Heart left ventricle (tissue), 13 donors: ENCODE data around the gene SLIT1.

ENCODE experiments used
- CTCF ChIP-seq, 12 donors: fragments of 200-600 bp; sonication (generic) in 4 of 12; IDR thresholded peaks; one replicate each; pipeline versions ENCODE4 v1.5.0 to v1.8.0; 2018 to 2022; ENCODE audit warnings: antibody characterized with exemption in 12 of 12, mild to moderate bottlenecking in 5 of 12
- POLR2A ChIP-seq, 2 donors: fragments of 450-650 bp; IDR thresholded peaks; one replicate each; pipeline ENCODE4 v1.6.1; 2017; ENCODE audit warnings: antibody characterized with exemption in 2 of 2, mild to moderate bottlenecking in 2 of 2, moderate library complexity in 2 of 2
- donor health status: ischemic (EF 13 %, LVEDD 7.1; RV severe dilation, severe dysfunction).
- donor health status: DM: no; HTN: yes; CAD: no.
- donor health status: DM: no; HTN: no; CAD: no.
- donor health status: ischemic (EF 25% LVEDD 6.9; RV normal size, moderate dysfunction).
- donor health status: ischemic (EF 25% LVEDD 5.7; RV mildly dilated, moderate dysfunction).
- donor health status: ischemic (EF 35%, LVEDD 5.7; RV mildly dilated, moderate dysfunction).
- donor health status: nonischemic (EF 11% LVEDD 7.7; RV severe dilation, severe dysfunction).
- donor health status: DM: yes; HTN: yes; CAD: no.
- donor health status: PGD.
- donor health status: ischemic (EF 29% LVEDD 5.4; RV normal size, mild dysfunction).
- donor health status: nonischemic (EF 23%, LVEDD 6.1; RV moderate dilation, normal function).

GRCh38 chr10:96999987-97000386 lies 185.8 kb downstream of the SLIT1 start:
- TF ChIP-seq POLR2A (IDR thresholded peaks at IDR 0.05) (no peak), CTCF (IDR thresholded peaks at IDR 0.05) (no peak)
